ENCODE data around the gene RAD9A. TPM values are rescaled to one million over a fixed set of nuclear protein-coding genes. Genes with fewer than 3 reads are reported as not detected.

The RAD9A gene
- total RNA-seq, 1 donor from 2014 or later, result 8.9 TPM

- no peak for DNase-seq (ENCODE audit: low read depth)
These were observed 18.1 kb downstream of the RAD9A start for GRCh38 chr11:67409781-67410368.

DNA sequence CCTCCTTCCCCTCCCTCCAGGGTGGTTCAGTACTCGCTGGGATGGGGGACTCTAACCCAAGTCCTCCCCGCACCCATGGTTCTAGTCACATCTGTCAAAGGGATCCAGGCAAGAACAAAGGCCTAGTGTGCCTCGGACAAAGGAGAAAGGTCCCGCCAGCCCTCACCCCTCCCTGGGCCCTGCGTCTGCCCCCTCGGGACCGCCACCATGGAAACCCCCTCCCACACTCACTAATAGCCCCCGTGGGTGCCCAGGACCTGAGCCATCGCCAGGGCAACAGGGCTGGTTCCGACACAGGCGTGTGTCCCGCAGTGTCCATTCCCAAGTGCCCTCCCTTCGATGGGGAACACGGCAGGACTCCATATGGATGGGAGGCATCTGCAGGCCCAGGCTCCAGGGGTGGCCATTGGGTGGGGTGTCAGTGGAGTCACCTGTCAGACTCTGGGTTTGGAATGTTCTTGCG lies 18.6 kb downstream of the RAD9A start:
- DNase-seq (ENCODE audit: low read depth), result no peak

- no peak for DNase-seq (ENCODE audit: low read depth)
These were observed 19.4 kb downstream of the RAD9A start for GRCh38 chr11:67410984-67411784.

DNA sequence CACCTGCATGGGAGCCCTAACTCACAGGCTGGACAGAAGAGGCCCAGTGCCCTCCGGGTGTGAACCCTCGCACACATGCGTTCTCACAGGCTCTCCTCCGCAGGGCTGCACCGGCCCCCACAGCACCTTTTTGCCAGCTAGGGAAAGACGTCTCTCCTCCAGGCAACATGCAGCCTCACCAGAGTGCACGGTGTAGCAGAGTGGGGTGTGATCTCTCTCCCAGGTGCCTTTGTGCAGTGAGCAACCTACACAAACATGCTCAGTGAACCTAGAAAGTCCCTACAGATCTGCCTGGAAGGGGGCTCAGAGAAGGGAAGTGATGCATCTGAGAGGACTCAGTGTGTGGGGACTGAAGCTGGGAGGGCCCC lies 20.0 kb downstream of the RAD9A start:
- no peak for DNase-seq (ENCODE audit: low read depth)

GRCh38 chr11:67412495-67413179 lies 20.9 kb downstream of the RAD9A start:
- DNase-seq (ENCODE audit: low read depth), result no peak

DNA sequence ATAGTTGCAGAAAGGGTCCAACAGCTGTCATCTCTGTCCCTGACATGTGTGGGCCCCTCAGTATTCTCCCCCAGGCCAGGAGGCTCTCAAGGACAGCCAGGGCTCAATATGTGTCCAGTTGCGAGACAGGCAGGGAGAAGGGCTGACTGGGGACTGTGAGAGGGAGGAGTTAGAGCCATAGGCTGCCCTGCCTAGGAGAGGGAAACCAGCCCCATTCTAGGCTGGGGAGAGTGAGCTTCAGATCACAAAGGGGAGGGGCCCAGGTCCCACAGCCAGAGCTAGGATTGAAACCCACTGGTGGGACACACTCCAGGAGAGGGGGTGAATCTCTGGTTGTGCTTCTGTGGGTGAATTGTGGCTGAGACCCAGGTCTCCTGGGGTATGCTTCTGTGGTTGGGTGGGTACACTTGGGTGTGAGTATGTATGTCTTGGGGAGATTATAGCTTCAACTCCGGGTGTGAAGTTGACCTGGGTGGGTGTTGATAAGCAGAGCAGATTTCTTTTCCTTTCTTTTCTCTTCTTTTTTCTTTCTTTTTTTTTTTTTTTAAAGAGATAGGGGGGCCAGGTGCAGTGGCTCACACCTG lies 21.6 kb downstream of the RAD9A start:
- DNase-seq (ENCODE audit: low read depth), result no peak

GRCh38 chr11:67415501-67416304 lies 23.9 kb downstream of the RAD9A start, which contains the start of gene CARNS1:
TSS of gene CARNS1 (plus strand) at chr11:67415678. CDS start at chr11:67416200, 522 bp downstream.
- DNase-seq (ENCODE audit: low read depth), result no peak

- DNase-seq (ENCODE audit: low read depth), result peak; percentile 24
These were observed 24.9 kb downstream of the RAD9A start for GRCh38 chr11:67416416-67417335.

- no peak for DNase-seq (ENCODE audit: low read depth)
These were observed 25.6 kb downstream of the RAD9A start for GRCh38 chr11:67417425-67417824.

GRCh38 chr11:67418476-67419281 lies 26.9 kb downstream of the RAD9A start:
- no peak for DNase-seq (ENCODE audit: low read depth)

DNA sequence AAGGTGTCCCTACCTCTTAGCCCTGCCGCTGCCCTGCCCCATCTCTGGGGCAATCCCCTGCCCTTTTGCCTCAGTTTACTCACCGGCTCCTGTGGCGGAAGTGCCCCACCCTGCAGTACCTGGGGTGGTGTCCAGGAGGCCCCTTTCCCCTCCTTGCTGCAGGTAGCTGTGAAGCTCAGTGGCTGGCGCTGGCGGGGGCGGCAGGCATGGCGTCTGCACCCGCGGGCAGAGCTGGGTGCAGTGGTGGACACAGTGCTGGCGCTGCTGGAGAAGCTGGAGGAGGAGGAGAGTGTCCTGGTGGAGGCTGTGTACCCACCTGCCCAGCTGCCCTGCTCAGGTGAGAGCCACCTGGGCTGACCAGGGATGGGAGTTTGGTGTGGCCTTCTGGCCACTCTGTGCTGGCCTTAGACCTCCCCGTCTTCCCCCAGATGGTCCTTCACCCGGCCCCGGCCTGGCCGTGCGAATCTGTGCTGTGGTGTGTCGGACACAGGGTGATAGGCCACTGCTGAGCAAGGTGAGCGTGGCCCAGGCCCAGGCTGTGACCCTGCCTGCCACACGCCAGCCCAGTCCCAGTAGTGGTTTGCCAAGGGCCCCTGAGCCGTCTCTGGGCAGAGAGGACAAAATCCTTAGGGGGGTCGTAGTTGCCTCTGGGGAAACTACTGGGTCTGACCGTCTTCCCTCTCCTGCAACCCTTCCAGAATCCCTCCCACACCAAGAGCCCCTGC lies 27.7 kb downstream of the RAD9A start:
- no peak for DNase-seq (ENCODE audit: low read depth)

DNA sequence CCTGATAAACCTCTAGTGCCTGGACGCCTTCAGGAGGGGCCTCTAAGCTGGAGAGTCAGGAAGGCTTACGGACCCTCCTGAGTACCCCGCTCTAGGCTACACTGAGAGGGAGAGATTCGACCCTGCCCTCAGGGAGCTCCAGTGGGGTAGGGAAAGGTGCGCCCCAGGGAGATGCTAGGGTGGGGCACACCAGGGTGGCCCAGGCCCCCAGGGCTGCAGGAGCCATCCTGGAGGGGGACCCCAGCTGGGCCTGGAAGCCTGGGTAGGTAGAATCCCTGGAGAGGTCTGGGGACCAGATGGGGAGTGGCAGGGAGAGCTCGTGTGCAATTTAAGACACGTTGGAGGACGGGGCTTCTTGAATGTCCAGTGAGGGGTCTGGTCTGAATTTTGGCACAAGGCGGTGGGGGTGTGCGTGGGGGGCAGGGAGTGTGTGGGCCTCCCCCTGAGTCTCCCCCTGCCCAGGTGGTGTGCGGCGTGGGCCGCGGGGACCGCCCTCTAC lies 28.4 kb downstream of the RAD9A start:
- DNase-seq (ENCODE audit: low read depth), result no peak

GRCh38 chr11:67420646-67421429 lies 29.1 kb downstream of the RAD9A start:
- DNase-seq (ENCODE audit: low read depth), result peak; percentile 61

DNA sequence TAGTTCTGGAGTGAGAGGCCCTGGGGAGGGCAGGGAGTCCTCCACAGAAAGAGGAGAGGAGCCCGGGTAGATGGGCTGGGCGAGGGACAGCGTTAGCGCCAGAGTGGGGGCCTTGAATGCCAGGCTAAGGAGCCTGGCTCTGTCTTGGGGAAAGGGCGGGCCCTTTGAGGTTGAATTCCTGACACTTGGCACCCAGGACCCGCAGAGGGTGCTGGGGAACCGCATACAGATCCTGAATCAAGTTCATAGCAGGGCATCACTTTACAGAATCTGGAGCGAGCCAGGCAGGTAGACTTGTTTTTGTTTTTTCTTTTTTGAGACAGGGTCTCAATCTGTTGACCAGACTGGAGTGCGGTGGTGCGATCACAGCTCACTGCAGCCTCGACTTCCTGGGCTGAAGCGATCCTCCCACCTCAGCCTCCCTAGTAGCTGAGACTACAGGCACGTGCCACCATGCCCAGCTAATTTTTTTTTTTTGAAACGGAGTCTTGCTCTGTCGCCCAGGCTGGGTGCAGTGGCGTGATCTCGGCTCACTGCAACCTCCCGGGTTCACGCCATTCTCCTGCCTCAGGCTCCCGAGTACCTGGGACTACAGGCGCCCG lies 29.7 kb downstream of the RAD9A start:
- DNase-seq (ENCODE audit: low read depth), result no peak

GRCh38 chr11:67422891-67423290 lies 31.1 kb downstream of the RAD9A start:
- peak; percentile 25 for DNase-seq (ENCODE audit: low read depth)

DNA sequence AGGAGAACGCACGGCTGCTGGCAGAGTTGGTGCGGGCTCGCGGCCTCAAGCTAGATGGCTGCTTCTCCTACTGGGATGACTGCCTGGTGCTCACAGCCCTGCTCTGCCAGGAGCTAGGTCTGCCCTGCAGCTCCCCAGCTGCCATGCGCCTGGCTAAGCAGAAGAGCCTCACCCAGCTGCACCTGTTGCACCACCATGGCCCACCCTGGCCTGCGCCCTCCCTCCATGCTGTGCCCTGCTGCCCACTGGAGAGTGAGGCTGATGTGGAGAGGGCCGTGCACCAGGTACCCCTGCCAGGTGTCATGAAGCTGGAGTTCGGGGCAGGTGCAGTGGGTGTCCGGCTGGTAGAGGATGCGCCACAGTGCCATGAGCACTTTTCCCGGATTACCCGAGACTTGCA lies 31.7 kb downstream of the RAD9A start:
- DNase-seq (ENCODE audit: low read depth), result no peak

DNA sequence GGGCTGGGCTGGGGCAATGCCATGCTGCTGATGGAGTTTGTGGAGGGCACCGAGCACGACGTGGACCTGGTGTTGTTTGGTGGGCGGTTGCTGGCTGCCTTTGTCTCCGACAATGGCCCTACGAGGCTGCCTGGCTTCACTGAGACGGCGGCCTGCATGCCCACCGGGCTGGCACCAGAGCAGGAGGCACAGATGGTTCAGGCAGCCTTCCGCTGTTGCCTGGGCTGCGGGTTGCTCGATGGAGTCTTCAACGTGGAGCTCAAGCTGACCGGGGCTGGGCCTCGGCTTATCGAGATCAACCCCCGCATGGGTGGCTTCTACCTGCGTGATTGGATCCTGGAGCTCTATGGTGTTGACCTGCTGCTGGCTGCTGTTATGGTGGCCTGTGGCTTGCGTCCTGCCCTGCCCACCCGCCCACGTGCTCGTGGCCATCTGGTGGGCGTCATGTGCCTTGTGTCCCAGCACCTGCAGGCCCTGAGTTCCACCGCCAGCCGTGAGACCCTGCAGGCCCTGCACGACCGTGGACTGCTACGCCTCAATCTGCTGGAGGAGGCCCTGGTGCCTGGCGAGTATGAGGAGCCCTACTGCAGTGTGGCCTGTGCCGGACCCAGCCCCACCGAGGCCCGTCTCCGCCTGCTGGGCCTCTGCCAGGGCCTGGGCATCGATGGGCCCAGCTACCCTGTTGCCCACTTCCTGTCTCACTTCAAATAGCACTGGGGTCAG lies 32.3 kb downstream of the RAD9A start:
- DNase-seq (ENCODE audit: low read depth), result no peak

All from renal cortical epithelial cell (primary cell).